ENCODE measurements around the gene HNF1B. TPM values are rescaled to one million over a fixed set of nuclear protein-coding genes. Genes with fewer than 3 reads are reported as not detected.
A peak's percentile ranks its signal among the peaks of the same experiment; 100 is the strongest.

Gene HNF1B
- total and polyA plus RNA-seq, 10 of the 15 experiments (the other 5 are each of a cell fraction or from before 2014, with no cell fraction given), result 0.51 to 12.7 (median 1.9) TPM

GRCh38 chr17:37774504-37774903, 29.6 kb upstream of the HNF1B start (continued):
- TF ChIP-seq USF2 (IDR thresholded peaks at IDR 0.05; ENCODE audit: borderline replicate concordance, low read depth, low read length) (no peak), RB1 (IDR thresholded peaks at IDR 0.05; ENCODE audit: borderline replicate concordance) (no peak), IRF3 (IDR thresholded peaks at IDR 0.05) (no peak), ZBED1 (IDR thresholded peaks at IDR 0.05; ENCODE audit: borderline replicate concordance) (no peak), ZNF24 (IDR thresholded peaks at IDR 0.05) (0 out of 2 replicates have a peak, but pooled peaks have one; percentile 34), NFYA (IDR thresholded peaks at IDR 0.05; ENCODE audit: borderline replicate concordance, low read depth, low read length) (no peak), RAD21 (IDR thresholded peaks at IDR 0.05; ENCODE audit: insufficient read depth, low read depth, low read length) (no peak), EGR1 (IDR thresholded peaks at IDR 0.05; ENCODE audit: borderline replicate concordance in 1 of 2, low read depth in 2 of 2, low read length in 2 of 2) (no peak), RAD51 (IDR thresholded peaks at IDR 0.05) (peak; percentile 34; the same call in 1 of the 2 replicates), PBX3 (IDR thresholded peaks at IDR 0.05; ENCODE audit: insufficient replicate concordance, low read depth, low read length) (no peak), KLF5 (IDR thresholded peaks at IDR 0.05; ENCODE audit: partially characterized antibody) (no peak), HDAC2 (IDR thresholded peaks at IDR 0.05) (no peak), BCL11A (IDR thresholded peaks at IDR 0.05; ENCODE audit: low read depth, low read length) (peak; percentile 66; the same call in 1 of the 2 replicates), JUND (IDR thresholded peaks at IDR 0.05; ENCODE audit: low read depth, low read length) (no peak), IKZF1 (conservative IDR thresholded peaks at IDR 0.05) (peak; percentile 98), EP300 (IDR thresholded peaks at IDR 0.05; ENCODE audit: borderline replicate concordance in 1 of 2, control insufficient read depth in 1 of 2, low read depth in 2 of 2, low read length in 2 of 2) (peak; percentile 93 to 96; a peak in 3 of 4 replicates), WRNIP1 (IDR thresholded peaks at IDR 0.05; ENCODE audit: borderline replicate concordance, low read depth, low read length) (no peak), ZNF622 (IDR thresholded peaks at IDR 0.05) (no peak), ZBTB33 (IDR thresholded peaks at IDR 0.05) (no peak), SP1 (IDR thresholded peaks at IDR 0.05; ENCODE audit: low read depth, low read length) (no peak), RBBP5 (conservative IDR thresholded peaks at IDR 0.05) (no peak), MEF2A (IDR thresholded peaks at IDR 0.05; ENCODE audit: insufficient read depth, low read depth, low read length) (no peak), MTA2 (IDR thresholded peaks at IDR 0.05; ENCODE audit: low read depth) (peak; percentile 93), CBFB (IDR thresholded peaks at IDR 0.05; ENCODE audit: low read depth) (peak; percentile 77; the same call in 1 of the 2 replicates), EZH2 (IDR thresholded peaks at IDR 0.05; ENCODE audit: borderline replicate concordance, control insufficient read depth, low read depth, low read length) (no peak)
